ENCODE data around the gene LMTK2.

LMTK2 gene

DNA sequence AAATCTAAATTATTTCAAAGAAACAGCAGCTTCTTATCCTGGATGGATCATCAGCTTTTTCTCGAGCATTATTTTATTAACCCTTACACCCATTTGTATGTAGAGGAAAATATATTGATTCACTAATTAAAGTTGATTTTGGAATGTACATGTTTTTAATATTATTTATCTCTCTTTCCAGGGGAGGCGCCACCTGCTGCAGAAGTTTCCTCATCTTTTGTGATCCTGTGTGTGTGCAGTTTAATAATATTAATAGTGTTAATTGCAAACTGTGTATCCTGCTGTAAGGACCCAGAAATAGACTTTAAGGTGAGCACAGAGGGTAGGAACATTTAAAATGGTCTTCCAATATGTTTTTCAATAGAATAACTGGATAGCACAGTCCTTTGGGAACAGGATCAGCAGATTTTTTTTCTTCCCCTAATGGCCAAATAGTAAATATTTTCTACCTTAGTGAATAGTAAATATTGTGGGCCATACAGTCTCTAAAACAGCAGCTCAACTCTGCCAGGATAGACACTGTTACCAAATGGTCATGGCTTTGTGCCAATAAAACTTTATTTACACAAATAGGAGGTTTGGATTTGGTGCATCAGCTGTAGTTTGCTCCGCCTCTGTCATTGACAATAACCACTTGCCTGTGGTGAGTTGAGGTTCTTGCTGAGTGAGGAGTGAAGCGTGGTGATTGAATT is 30.6 kb downstream of the LMTK2 start:
- TF ChIP-seq, protein P1, sequence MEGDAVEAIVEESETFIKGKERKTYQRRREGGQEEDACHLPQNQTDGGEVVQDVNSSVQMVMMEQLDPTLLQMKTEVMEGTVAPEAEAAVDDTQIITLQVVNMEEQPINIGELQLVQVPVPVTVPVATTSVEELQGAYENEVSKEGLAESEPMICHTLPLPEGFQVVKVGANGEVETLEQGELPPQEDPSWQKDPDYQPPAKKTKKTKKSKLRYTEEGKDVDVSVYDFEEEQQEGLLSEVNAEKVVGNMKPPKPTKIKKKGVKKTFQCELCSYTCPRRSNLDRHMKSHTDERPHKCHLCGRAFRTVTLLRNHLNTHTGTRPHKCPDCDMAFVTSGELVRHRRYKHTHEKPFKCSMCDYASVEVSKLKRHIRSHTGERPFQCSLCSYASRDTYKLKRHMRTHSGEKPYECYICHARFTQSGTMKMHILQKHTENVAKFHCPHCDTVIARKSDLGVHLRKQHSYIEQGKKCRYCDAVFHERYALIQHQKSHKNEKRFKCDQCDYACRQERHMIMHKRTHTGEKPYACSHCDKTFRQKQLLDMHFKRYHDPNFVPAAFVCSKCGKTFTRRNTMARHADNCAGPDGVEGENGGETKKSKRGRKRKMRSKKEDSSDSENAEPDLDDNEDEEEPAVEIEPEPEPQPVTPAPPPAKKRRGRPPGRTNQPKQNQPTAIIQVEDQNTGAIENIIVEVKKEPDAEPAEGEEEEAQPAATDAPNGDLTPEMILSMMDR (IDR thresholded peaks at IDR 0.05; ENCODE audit: low read depth, low read length), result no peak

DNA sequence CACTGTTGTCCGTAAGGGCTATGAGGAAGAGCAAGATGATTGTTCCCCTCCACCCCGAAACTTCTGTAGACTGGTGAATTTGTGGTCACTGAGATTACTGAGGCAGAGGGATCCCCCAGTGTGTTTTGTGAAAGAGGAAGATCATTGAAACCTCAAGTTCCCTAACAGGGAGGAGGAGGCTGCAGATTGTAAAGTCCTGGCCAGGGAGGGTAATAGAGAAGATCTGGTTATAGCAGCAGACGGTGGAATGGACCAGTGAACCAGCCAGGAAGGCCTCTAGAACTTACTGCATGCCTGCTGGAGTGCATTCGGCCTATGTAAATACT is 31.1 kb downstream of the LMTK2 start:
- TF ChIP-seq, protein P1 (IDR thresholded peaks at IDR 0.05; ENCODE audit: low read depth, low read length), result no peak
- no peak overlapping the region for H3K4me3 ChIP-seq (ENCODE audit: low read depth, low read length)

More for the DNA sequence above, 30.6 kb downstream of the LMTK2 start:
- no peak overlapping the region for H3K4me3 ChIP-seq (ENCODE audit: low read depth, low read length)

DNA sequence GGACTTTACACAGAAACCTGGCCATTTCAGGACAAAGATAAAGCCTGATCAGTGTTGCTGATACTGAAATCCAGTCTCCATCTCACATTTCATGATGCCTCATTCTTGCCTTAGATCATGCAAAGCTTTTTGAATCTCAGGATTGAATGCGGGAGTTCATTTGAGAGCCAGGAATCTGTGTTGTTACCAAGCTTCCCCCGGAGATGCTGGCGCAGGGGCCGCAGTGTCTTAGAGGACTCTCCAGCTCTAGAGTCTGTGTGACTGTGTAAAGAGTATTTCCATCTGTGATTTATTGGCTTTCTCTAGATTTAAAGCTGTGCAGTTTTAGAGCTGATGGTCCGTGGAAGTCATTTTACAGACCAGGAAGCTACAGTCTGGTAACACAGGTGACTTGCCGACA is 32.0 kb downstream of the LMTK2 start:
- H3K4me3 ChIP-seq (ENCODE audit: low read depth, low read length), result no peak overlapping the region
- TF ChIP-seq, protein P1 (IDR thresholded peaks at IDR 0.05; ENCODE audit: low read depth, low read length), result no peak

DNA sequence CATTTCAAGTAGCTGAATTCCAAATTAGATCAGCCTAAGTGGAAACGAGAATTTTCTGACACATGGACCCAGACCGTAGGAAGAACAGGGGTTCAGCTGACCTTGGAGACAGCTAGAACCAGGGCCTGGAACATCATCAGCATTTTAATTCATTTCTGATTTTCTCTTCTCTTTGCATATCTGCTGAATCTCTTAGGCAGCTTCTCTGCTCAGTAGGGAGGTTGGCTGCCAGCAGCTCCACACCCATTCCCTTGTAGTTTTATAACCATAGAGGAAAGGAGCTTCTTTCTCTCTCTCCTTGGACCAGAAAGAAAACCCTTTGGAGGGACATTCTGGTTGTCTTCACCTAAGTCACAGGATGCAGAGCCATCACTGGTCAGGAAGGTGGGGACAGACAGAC is 36.0 kb downstream of the LMTK2 start:
- no peak overlapping the region for H3K4me3 ChIP-seq (ENCODE audit: low read depth, low read length)
- TF ChIP-seq, protein P1 (IDR thresholded peaks at IDR 0.05; ENCODE audit: low read depth, low read length), result no peak

DNA sequence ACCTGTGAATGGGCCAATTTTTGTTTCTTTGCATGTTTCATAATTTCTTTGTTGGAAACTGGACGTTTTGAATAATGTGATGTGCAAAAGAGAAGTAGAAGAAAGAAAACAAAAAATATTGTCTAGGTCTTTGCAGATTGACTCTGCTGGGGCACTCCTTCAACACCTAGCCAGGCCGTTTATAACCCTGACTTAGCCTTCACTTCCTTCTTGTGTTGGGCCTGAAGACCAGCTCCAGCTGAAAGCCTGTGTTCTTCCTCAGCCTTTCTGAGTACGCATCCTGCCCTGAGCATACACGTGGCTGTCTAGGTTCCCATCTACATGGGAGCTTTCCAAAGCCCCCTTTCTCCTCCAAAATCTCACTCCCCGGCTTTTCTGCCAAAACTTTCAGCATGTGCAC is 41.9 kb downstream of the LMTK2 start:
- TF ChIP-seq, protein P1 (IDR thresholded peaks at IDR 0.05; ENCODE audit: low read depth, low read length), result no peak
- H3K4me3 ChIP-seq (ENCODE audit: low read depth, low read length), result no peak overlapping the region

DNA sequence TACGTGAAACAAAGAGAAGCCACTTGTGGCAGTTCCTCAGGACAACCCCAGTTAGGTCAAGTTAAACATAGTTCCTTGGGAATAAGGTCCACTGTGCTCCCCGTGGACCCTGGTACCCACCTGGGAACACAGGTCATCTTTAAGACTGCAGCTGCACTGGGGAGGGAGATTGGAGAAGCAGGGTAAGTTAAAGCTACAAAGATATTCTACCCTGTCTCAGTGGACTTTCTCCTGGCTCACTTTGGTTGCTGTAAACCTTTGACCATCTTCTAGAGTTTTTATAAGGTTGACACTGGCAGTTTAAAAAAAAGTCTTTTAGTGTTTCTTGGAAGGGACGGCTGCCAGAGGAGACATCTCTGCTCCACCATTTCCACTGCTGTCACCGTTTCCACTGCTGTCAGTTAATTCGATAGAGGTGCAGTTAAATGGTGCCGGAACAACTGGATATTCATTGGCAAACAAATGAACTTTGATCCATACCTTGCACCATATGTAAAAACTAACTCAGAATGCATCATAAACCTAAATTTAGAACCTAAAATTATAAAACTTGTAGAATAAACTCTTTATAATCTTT is 42.5 kb downstream of the LMTK2 start:
- TF ChIP-seq, protein P1 (IDR thresholded peaks at IDR 0.05; ENCODE audit: low read depth, low read length), result no peak
- H3K4me3 ChIP-seq (ENCODE audit: low read depth, low read length), result no peak overlapping the region

DNA sequence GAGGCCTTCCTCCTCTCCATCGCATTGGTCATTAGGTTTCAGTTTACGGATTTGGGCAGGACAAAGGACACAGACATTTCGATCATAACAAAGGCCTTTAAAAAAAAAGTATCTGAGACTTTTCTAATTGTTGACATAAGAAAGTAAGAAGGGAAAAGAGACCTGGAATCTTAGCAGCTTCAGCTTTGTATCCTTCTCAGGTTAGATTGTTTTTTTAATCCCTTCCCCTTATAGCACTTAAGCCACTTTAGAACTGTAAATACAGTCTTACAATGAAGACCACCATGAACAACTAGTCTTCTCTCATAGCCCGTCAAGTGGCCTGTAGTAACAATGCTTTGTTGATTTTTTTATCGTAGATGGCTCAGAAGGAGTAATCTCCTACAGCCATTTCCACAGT is 45.2 kb downstream of the LMTK2 start:
- H3K4me3 ChIP-seq (ENCODE audit: low read depth, low read length), result no peak overlapping the region
- TF ChIP-seq, protein P1 (IDR thresholded peaks at IDR 0.05; ENCODE audit: low read depth, low read length), result no peak
